Measurements from ENCODE around the gene CNOT4. TPM values are rescaled to one million over a fixed set of nuclear protein-coding genes. Genes with fewer than 3 reads are reported as not detected.

Gene CNOT4
- total and polyA plus RNA-seq, 2 of the 13 experiments (the other 11 are each of a cell fraction or from before 2014, with no cell fraction given): 7.4 to 8.4 TPM

DNA sequence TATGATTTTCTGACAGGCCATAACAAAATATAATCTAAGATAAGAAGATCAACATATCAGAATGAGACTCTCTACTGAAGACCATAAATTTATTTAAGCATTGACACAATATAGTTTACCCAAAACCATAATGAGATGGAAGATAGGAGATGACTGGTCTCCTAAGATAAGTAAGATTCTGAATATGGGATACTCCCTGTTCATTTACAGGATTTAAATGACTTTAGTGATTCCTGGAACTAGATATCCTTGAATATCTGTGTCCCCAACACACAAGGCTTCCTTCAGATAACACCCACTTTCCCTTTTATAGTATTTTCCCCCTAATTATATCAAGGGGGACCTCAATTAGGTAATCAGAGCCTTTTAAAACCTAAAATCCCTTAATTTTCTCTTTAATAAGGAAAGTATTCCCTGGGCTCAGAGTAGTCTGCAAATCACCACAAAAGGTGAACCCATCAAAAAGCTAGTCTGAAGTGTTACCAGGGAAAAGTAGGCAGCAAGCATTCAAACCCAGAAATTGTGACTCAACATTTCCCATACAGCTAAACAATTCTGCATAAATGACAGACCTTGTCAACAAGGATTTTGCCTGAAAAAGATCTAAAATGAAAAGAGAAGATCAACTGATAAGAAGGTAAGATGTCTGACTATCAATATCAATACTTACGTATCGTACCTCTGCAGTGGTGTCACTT, 99.9 kb downstream of the CNOT4 start (continued):
- TF ChIP-seq, protein P1, sequence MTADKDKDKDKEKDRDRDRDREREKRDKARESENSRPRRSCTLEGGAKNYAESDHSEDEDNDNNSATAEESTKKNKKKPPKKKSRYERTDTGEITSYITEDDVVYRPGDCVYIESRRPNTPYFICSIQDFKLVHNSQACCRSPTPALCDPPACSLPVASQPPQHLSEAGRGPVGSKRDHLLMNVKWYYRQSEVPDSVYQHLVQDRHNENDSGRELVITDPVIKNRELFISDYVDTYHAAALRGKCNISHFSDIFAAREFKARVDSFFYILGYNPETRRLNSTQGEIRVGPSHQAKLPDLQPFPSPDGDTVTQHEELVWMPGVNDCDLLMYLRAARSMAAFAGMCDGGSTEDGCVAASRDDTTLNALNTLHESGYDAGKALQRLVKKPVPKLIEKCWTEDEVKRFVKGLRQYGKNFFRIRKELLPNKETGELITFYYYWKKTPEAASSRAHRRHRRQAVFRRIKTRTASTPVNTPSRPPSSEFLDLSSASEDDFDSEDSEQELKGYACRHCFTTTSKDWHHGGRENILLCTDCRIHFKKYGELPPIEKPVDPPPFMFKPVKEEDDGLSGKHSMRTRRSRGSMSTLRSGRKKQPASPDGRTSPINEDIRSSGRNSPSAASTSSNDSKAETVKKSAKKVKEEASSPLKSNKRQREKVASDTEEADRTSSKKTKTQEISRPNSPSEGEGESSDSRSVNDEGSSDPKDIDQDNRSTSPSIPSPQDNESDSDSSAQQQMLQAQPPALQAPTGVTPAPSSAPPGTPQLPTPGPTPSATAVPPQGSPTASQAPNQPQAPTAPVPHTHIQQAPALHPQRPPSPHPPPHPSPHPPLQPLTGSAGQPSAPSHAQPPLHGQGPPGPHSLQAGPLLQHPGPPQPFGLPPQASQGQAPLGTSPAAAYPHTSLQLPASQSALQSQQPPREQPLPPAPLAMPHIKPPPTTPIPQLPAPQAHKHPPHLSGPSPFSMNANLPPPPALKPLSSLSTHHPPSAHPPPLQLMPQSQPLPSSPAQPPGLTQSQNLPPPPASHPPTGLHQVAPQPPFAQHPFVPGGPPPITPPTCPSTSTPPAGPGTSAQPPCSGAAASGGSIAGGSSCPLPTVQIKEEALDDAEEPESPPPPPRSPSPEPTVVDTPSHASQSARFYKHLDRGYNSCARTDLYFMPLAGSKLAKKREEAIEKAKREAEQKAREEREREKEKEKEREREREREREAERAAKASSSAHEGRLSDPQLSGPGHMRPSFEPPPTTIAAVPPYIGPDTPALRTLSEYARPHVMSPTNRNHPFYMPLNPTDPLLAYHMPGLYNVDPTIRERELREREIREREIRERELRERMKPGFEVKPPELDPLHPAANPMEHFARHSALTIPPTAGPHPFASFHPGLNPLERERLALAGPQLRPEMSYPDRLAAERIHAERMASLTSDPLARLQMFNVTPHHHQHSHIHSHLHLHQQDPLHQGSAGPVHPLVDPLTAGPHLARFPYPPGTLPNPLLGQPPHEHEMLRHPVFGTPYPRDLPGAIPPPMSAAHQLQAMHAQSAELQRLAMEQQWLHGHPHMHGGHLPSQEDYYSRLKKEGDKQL (CRISPR knock-in tag; IDR thresholded peaks at IDR 0.05; ENCODE audit: low read depth): no peak
- TF ChIP-seq SMARCC2 (IDR thresholded peaks at IDR 0.05): no peak
- no peak for TF ChIP-seq PTBP1 (IDR thresholded peaks at IDR 0.05; ENCODE audit: low read depth, low read length, poor library complexity, severe bottlenecking)
- no peak for TF ChIP-seq ARHGAP35 (CRISPR knock-in tag; IDR thresholded peaks at IDR 0.05; ENCODE audit: borderline replicate concordance)
- TF ChIP-seq DMAP1 (CRISPR knock-in tag; IDR thresholded peaks at IDR 0.05): no peak
- TF ChIP-seq ZNF33B (CRISPR knock-in tag; IDR thresholded peaks at IDR 0.05): no peak
- no peak for TF ChIP-seq ZFP37 (CRISPR knock-in tag; IDR thresholded peaks at IDR 0.05; ENCODE audit: borderline replicate concordance)
- TF ChIP-seq, protein P2, sequence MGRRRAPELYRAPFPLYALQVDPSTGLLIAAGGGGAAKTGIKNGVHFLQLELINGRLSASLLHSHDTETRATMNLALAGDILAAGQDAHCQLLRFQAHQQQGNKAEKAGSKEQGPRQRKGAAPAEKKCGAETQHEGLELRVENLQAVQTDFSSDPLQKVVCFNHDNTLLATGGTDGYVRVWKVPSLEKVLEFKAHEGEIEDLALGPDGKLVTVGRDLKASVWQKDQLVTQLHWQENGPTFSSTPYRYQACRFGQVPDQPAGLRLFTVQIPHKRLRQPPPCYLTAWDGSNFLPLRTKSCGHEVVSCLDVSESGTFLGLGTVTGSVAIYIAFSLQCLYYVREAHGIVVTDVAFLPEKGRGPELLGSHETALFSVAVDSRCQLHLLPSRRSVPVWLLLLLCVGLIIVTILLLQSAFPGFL (CRISPR knock-in tag; IDR thresholded peaks at IDR 0.05): no peak
- TF ChIP-seq RAD51 (IDR thresholded peaks at IDR 0.05; ENCODE audit: borderline replicate concordance): no peak
- TF ChIP-seq ZNF616 (CRISPR knock-in tag; IDR thresholded peaks at IDR 0.05; ENCODE audit: low read depth): no peak
- no peak for TF ChIP-seq SNRNP70 (IDR thresholded peaks at IDR 0.05; ENCODE audit: low read depth, low read length)
- no peak for TF ChIP-seq MED13 (CRISPR knock-in tag; IDR thresholded peaks at IDR 0.05)
- TF ChIP-seq GTF3A (CRISPR knock-in tag; conservative IDR thresholded peaks at IDR 0.05): no peak

Measured in HepG2 (cell line).